GM12892 (cell line): ENCODE data around the gene FUZ.
A peak's percentile ranks its signal among the peaks of the same experiment; 100 is the strongest.

Experiments used
- DNase-seq: peaks from one replicate; pipeline ENCODE4 v3.0.0; 2011; ENCODE audit not compliant: insufficient read length
- FAIRE-seq: peaks from 2 replicates; lab custom pipeline; 2011; peaks lifted over from hg19 to GRCh38; lab: Jason Lieb, UNC
- POLR2A ChIP-seq: IDR thresholded peaks from 2 replicates; pipeline ENCODE4 v1.6.1; 2011; ENCODE audit warnings: low read depth, low read length, control low read depth
- POLR2AphosphoS5 ChIP-seq: IDR thresholded peaks from 2 replicates; pipeline ENCODE4 v1.6.1; 2011; ENCODE audit warnings: low read depth, low read length, control low read depth
- TAF1 ChIP-seq: IDR thresholded peaks from 2 replicates; pipeline ENCODE4 v1.6.1; 2011; ENCODE audit warnings: low read depth, mild to moderate bottlenecking, control low read depth, low read length, borderline replicate concordance

The FUZ gene

DNA sequence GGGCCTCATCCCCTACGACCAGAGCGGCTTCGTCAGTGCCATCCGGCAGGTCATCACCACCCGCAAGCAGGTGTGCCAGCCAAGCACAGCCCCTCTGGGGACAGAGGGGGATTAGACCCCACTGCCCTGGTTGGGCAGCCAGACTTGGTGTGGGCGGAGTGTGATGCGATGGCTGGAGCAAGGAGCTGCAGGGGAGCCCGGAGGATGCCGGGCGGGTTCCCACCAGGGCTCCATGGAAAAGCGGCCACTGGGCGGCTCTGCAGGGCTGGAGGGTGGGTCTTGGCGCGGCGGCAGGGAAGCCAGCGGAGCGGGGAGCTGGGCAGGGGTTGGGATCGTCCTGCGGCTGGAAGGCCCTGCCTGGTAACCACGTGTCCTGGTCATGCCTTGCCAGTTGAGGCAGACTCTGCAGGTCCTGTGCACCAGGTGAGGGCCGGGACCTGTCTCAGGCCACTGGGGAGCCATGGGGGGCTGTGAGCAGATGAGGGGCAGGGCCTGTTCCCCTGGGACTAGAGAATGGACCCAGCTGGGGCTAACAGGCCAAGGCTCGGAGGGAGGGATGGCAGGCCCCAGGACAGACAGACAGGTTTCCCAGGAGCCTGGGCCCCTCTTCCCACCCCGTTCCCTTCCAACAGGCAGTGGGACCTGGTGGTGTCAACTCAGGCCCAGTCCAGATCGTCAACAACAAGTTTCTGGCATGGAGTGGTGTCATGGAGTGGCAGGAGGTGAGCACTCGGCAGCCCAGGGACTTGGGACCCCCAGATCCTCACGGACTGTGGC, 44.2 kb upstream of the FUZ start:
- no peak for FAIRE-seq
- peak; percentile 52 for TF ChIP-seq POLR2AphosphoS5
- TF ChIP-seq POLR2A, result peak; percentile 41
- TF ChIP-seq TAF1, result no peak
- DNase-seq, result no peak

DNA sequence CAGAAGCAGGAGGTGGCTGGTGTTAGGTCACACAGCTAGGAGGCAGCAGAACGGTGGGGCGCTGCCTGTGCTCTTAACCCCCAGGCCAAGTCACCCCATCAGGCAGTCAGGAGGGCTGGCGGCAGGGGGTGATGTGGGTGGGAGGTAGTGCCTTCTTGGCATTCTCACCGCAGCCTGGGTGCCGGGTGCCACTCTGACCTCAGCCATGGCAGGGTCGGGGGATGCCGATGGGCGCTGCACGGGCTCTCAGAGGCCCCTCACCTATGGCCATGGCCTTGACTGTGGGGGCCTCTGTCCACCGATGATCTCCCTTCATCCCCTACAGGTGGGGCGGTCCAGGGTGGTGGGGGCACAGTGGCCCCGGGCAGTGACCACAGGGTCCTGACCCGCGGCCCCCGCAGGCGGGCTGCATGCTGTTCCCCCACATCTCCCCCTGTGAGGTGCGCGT, 43.5 kb upstream of the FUZ start:
- TF ChIP-seq TAF1 (no peak), POLR2AphosphoS5 (no peak; the same call in 1 of the 2 replicates), POLR2A (no peak)
- DNase-seq (no peak), FAIRE-seq (no peak)

DNA sequence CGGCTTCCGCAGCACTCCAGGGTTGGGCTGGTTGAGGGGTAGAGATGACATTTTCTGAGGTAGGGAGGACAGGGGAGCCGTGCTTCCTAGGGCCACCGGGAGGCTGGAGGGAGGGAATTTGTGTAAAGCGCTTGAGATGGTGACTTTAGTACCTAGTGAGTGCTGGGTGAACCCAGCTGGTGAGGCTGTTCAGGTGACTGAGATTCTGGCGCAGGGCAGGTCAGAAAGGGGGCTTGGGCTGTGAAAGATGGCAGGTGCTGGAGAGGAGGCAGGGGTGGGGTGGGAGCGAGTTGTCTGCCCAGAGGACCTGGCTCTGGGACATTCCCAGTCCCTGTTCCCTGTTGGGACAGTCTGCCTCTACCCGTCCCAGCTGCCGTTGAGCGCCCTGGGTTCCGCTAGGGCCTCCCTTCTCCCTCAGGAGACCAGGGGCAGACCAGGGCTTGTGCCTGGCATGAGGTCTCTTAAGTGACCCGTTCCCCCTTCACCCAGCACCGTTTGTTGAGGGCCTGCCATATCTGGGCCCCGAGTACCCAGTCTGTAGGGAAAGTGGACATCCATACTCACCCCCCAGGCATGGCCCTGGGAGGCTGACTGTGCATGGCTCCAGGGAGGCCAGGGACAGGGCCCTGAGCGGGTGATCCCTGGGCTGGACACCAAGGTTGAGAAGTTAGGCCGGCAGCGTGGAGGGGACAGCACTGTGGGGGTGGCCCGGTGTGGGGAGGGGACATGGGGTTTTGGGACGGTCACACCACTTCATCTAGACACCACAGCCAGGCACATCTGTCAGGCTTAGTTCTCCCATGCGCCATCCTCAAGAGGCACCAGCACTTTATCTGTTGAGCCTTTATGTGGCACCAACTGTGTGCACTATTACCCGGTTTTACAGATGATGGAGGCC, 42.8 kb upstream of the FUZ start:
- DNase-seq (no peak), FAIRE-seq (no peak)
- TF ChIP-seq POLR2AphosphoS5 (no peak), TAF1 (no peak), POLR2A (no peak; the same call in 1 of the 2 replicates)

DNA sequence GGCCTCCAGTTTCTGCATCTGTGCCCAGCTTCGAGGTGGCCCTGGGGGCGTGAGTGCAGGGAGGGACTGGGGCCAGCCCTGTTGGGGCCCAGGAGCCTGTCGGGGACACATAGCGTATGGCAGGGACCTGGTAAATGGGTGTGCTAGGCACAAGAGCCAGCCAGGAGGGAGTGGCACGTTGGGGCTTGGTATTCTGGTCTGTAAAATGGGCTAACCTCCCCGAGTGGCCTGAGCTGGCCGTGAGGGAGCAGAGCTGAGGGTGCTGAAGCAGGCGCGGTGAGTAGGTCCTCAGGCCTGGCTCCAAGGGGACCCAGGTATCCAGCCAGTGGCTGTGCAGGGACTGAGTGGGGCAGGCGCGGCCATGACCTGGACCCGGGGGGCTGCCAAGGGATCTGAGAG, 42.2 kb upstream of the FUZ start:
- no peak for DNase-seq
- FAIRE-seq, result no peak

DNA sequence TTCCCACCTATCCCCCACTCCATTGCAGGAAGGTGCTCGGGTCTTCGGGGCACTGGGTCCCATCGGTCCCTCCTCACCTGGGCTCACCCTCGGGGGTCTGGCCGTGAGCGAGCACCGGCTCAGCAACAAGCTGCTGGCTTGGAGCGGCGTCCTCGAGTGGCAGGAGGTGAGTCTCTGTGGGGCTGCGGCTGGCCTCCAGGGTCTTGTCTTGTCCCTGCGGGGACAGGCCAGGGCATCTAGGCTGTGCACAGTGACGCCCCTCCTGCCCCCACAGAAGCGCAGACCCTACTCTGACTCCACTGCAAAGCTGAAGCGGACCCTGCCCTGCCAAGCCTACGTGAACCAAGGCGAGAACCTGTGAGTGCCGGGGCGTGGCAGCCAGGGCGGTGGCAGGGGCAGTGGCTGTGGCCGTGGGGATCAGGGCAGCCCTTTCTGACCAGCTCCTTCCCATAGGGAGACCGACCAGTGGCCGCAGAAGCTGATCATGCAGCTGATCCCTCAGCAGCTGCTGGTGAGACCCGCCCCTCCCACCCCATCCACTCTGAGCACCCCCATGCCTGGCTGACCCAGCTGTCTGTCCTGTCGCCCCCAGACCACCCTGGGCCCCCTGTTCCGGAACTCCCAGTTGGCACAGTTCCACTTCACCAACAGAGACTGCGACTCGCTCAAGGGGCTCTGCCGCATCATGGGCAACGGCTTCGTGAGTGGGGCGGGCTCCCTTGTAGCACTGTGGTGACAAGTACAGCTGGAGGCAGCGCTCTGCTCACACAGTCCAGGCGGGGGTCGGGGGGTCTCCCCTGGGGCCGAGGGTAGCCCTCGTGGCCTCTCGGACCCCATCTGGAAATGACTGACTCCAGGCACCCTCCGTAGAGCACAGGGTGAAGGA, 41.5 kb upstream of the FUZ start:
- FAIRE-seq (no peak), DNase-seq (no peak)
- TF ChIP-seq TAF1 (no peak), POLR2AphosphoS5 (0 out of 2 replicates have a peak, but pooled peaks have one; percentile 20)

More for the DNA sequence above, 42.2 kb upstream of the FUZ start:
- TF ChIP-seq POLR2A, result no peak
- no peak for TF ChIP-seq TAF1
- TF ChIP-seq POLR2AphosphoS5, result no peak

DNA sequence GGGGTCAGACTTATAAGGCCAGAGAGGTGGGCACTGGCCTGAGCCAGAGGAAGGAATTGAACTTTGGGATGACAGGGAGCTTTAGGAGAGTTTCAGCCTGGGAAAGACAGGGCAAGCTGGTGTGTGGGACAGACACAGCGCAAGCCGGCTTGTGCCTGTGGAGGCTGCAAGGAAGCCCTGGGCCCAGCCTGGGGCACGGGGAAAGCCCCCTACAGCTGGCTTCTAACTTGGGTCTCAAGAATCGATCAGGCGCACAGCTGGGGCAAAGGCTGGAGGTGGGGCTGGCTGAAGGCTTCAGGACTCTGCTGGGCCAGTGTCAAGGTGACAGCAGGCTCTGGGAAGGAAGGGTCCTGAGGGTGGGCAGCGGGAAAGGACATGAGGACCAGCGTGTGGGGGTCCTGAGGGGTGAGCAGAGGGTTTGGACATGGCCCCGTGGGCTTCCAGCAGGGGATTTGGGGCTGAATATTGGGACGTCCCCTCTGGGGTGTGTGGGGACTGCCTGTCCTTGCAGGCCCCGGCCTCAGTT, 40.8 kb upstream of the FUZ start:
- FAIRE-seq, result no peak
- DNase-seq, result no peak
- no peak for TF ChIP-seq POLR2AphosphoS5
- no peak for TF ChIP-seq TAF1
- no peak for TF ChIP-seq POLR2A

DNA sequence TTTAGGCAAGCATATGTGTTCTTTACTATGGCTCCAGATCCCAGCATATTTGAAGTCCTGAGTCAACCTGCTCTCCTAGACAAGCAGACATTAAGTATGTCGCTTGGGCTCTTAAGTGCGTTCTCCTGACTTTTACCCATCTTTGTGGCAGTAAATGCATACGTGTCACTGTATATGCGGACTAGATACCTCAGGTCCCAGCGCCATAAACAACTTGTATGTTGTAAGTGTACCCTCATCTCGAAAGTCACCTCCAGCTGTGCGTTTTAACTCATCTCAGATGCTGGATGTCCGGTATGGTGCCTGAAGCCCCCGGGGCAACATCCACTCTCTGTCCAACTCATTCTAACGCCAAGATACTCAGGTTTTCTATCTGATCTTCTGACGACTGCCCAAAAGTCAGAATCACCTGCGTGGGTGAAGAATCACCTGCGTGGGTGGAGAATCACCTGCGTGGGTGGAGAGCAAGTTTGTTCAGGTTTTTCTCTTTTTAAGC, 39.6 kb upstream of the FUZ start:
- DNase-seq (no peak), FAIRE-seq (no peak)
- no peak for TF ChIP-seq POLR2AphosphoS5
- no peak for TF ChIP-seq TAF1
- TF ChIP-seq POLR2A, result no peak

DNA sequence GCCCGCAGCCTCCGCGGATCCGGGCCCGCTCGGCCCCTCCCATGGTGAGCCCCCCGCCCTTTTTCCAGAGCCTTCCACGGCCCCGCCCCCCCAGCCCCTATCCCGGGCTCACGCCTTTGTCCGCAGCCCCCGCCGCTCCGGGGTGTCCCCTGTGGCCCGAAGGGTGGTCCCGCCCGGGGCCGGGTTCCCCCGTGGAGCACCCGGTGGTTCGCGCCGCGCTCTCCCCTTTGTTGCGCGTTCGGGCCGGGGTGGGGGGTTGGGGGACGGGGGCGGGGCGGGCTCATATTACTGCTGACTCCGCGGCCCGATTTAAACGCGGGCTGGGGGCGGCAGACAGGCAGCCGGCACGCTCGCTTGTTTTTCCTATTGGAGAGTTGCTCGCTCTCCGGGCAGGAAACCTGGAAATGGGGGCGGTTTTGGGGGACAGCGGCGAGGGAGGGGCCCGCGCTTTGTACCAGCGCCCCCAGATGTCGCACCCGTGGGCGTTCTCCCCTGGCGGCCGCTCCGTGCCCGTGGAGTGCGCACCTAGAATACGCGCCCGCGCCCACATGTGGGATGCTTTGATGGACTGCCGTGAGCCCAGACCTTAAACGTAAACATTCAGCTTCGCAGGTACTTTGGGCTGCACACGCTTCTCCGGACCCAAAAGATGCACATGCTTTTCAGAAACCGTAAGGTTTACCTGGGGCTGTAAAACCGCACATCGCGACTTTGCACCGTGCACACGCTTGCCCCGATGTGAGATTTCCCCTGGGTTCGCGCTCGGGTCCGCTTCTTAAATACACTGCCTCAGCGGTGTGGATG, 38.6 kb upstream of the FUZ start:
- no peak for TF ChIP-seq POLR2AphosphoS5
- no peak for TF ChIP-seq POLR2A
- no peak for TF ChIP-seq TAF1
- FAIRE-seq, result no peak
- no peak for DNase-seq

DNA sequence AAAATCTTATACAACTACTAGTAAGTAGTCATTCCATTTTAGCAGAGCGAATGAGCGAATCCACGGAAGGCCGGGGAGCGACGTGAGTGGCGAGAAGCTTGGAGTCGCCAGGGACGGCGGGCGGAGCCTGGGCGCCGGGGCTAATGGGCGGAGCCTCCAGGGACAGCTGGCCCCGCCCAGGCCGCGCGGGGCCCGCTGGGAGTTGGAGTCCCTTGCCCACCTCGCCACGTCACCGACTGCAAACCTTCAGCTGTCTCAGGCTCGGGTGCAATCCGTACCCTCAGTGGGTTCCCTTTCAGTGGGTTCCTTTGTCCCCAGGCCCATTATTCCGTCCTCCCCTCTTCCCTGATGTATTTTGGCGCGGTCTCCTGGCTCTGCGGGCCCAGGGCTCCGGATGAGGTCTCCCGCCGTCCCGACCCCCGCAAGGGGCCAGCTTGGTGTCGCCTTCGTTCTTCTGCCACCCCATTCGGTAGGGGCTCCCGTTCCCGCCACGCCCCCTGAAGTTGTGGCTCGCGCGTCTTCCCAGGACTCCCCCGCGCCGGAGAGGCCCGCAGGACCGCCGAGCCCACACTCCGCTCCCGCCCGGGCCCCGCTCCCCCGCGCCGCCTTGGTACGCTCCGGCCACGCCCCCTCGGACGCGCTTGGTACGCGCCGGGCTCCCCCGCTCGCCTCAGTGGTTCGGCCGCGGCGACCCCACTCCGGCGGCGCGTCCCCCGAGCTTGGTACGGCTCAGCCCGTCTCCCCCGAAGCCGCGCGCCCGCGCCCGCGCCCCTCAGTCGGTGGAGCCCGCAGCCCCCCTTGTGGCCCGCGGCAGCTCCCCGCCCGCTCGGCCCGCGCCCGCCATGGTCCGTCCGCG, 37.6 kb upstream of the FUZ start, which contains the start of gene PTOV1:
TSS of gene PTOV1 (plus strand) at position 673 of the 856 bp plus-strand sequence.
- DNase-seq, result peak; percentile 95
- TF ChIP-seq POLR2A (peak; percentile 73; the same call in 1 of the 2 replicates), TAF1 (no peak; the same call in 1 of the 2 replicates), POLR2AphosphoS5 (peak; percentile 44; the same call in 1 of the 2 replicates)
- peak; percentile 83 for FAIRE-seq
